ENCODE measurements around the gene TMEM164.

Gene TMEM164

GRCh38 chrX:110167952-110168451 is 165.1 kb downstream of the TMEM164 start:
- DNase-seq (ENCODE audit: low read depth): no peak

DNA sequence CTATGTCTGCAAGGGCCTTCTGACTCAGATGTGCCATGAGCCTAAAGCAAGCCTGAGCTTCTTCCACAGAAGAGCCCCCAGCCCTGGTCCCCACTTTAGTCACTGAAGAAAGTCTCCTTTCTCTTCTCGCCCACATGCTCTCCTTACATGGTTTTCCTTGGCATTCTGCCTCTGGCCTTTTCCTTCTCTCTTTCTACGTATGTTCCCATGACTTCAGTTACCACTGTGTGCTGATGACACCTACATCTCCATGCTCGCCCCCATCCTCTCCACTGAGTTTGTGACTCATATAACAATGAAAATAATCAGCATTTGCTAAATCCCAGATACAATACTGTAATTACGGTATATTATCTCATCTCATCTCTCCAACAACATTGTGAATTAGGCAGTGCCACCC is 165.7 kb downstream of the TMEM164 start:
- peak; percentile 71 for DNase-seq (ENCODE audit: low read depth)

DNA sequence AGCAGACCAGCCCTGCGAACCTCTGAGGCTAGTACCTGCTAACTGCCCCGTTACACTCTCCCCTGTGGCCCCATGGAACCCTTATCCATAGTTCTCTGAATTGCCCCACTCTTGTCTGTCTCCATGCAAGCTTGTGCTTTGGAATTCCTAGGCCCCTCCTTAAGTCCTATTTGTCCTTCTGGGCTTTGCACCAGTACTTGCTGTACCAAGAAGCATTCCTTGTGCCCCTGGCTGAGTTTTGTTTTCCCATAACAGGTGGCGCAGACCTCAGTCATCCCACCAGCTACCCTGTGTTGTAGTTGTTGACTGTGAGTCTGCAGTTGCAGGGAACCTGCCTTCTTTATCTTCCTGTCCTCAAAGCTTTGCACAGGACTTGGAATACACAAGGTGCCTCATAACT is 167.1 kb downstream of the TMEM164 start:
- no peak for DNase-seq (ENCODE audit: low read depth)

DNA sequence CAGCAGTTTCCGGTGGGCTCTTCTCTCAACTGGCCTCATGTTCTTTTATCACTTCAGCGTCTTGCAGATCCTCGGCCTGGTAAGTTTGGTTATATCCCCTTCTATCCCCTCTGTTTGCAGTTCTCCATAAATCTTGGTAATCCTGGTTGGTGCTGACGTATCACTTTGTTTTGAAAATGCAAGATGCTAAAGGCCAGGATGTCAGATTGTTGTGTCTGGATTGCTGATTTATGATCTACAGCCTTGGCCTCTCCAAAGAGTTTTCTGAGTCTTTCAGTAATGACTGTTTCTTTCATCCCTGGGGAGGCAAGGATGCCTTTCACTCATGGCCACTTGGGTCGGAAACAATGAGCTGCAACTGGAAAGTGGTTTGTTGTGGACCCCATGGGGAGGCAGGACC is 168.5 kb downstream of the TMEM164 start:
- DNase-seq (ENCODE audit: low read depth): no peak

GRCh38 chrX:110172215-110172614 is 169.3 kb downstream of the TMEM164 start:
- no peak for DNase-seq (ENCODE audit: low read depth)

DNA sequence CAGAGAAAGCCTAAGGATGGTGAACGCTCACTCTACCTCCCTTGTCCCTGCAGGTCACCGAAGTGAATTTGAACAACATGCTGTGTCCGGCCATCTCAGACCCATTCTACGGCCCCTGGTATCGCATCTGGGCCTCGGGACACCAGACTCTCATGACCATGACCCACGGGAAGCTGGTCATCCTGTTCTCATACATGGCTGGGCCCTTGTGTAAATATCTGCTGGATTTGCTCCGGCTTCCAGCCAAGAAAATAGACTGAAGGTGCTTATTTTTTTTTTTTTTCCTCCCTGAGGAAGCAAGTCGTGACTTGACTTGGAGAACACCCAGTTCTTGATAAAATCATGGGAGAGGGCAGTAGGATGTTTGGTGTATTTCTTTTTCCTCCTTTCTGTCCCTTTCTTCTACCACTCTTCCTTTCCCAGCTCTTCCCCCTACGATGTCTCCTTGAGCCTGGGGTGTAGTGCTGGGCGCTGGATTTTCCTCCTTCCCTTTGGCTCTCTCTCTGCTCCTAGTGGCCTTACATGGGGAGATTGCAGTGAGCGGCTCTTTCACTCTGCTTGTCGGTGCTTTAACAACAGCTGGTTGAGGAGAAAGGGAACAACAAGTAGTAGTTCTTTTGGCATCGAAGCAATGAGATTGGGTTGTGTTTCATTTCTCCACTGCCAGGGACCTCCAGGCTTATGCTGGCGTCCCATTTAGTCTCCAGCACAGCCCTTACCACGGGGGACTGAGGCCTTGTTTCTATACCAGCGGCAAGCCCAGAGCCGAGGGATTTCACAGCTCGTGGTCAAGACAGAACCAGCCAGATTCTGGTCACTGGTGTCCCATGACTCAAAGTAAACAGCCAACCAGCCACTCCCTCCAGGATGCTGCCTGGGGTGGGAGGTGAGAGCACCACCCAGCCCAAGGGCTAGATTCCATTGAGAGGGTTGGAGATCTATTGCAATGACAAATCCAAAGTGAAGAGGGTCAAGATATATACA is 170.6 kb downstream of the TMEM164 start:
- DNase-seq (ENCODE audit: low read depth): no peak

GRCh38 chrX:110175146-110175545 is 172.2 kb downstream of the TMEM164 start:
- no peak for DNase-seq (ENCODE audit: low read depth)

DNA sequence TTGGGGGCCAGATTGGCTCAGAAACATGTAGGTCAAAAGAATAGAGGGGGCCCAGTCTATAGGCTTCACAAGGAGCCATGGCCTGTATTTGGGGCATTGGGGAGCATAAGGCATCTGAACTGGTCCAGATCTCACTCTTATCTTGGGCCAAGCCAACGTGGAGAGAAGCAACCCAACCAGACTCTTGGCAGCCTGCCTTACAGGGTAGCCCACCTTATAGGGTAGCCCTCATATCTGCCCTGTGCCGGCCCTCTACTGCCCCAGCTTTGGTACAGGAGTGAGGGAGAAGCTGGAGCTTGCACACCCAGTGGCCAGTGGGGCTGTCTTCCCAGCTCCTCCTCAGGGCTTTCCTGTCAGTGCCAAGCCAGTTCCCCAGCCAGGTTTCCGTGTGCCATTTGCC is 172.8 kb downstream of the TMEM164 start:
- DNase-seq (ENCODE audit: low read depth): no peak

DNA sequence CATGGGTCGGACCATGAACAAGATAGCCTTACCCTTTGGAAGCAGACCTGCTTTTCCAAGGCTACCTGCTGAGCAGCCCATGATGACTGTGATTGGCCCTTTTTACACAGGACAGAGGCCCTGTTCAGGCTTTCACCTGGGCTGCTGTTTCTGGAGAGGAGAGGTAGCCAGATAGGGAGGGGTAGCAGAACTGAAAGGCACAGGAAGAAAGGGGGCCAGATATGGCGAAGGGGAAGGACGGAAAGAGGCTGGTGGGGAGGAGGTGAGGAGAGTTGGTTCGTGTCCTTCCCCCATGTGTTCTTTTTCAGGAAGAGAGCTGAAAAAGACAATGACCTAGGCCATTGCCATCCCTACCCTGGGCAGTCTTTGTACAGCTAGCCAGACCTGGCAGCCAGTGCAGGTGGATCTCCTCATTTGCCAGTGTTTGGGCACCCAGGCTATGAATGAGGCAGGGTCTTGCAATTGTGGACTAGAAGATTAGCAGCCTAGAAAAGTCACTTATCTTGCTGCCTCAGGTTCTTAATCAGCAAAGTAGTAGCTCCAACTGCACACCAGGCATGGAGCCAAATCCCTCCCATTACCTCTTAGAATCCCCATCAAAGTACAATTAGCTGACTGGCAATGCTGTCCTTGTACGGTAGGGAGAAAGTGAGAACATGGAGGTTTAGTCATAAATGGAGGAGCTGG is 175.4 kb downstream of the TMEM164 start:
- DNase-seq (ENCODE audit: low read depth): no peak

GRCh38 chrX:110180176-110180927 is 177.4 kb downstream of the TMEM164 start:
- DNase-seq (ENCODE audit: low read depth): no peak

- no peak for DNase-seq (ENCODE audit: low read depth)
These were observed 178.0 kb downstream of the TMEM164 start for GRCh38 chrX:110180928-110181310.

GRCh38 chrX:110181459-110182137 is 178.7 kb downstream of the TMEM164 start:
- no peak for DNase-seq (ENCODE audit: low read depth)

DNA sequence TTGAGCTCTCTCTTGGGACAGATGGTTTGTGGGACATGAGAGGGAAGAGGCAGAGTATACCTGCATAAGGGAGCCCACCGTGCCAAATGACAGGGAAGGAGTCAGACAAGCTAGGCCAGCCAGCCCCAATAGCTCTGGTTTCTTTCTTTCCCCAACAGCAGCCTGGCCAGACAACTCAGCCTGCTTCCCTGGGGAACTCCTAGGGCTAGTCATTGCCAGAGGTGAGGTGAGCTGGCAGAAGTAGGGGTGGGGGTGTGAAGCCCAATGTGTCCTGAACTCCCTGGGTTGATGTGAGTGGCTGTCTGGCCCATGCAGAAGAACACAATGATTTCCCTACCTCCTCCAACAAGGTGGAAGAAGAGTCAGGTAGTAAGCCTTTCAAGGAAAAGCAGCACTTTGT is 179.4 kb downstream of the TMEM164 start:
- DNase-seq (ENCODE audit: low read depth): no peak

GRCh38 chrX:110182865-110183264 is 180.0 kb downstream of the TMEM164 start:
- DNase-seq (ENCODE audit: low read depth): no peak

GRCh38 chrX:110183314-110183713 is 180.4 kb downstream of the TMEM164 start:
- no peak for DNase-seq (ENCODE audit: low read depth)

DNA sequence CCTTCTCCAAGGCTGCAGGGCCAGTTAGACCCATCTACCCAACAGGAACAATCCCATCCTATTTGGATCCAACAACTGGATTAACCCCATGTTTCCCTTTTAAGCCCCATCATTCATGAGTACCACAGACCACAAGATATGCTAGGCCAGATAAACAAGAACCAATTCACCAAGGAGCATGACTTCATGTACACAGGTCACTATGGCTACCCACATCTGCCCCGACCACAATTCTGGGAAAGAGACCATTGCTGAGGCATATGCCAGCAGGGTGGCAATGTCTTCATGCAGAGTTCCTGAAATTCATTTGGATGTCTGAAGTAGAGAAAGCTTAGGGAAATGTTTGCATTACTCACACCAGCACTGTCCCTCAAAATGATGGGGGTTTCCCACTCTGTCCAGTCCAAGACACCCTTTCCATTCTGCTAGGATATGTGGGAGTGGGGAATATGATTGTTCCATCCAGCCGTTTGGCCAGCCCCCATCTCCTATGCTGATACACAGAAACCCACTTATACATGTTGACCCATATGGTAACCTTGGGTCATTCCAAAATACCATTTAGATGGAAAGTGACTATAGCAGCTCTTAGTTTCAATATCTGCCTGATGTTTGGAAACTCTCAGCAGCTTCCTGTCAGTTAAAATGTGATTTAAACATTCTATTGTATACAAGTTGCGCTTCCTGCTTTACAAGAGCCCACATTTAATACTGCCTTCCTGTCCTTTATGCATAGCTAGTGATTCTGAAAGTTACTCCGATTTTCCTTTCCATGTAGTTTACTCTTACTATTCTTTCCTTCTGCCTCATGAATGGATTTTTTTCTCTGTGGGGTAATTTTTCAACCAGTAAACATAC is 186.0 kb downstream of the TMEM164 start:
- DNase-seq (ENCODE audit: low read depth): no peak

- no peak for DNase-seq (ENCODE audit: low read depth)
These were observed 189.6 kb downstream of the TMEM164 start for GRCh38 chrX:110192516-110192915.

DNA sequence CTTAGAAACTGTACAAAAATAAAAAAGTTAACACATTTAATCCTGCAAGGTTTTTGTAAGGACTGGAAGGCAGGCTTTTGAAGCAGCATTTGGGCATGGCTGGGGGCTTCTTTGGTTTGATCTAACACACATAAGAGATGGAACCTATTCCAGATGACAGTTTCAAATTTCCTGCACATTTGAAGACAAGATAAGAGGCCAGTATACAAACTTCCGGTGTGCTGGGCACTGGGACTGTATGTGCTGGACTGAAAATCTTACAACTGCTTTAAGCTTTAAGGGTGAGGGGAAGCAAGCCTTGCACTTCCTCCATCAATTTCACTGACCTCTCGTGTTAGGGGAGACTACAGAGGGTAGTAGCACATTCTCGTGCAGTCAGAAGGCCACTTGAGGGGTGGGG is 192.1 kb downstream of the TMEM164 start:
- no peak for DNase-seq (ENCODE audit: low read depth)

- DNase-seq (ENCODE audit: low read depth): no peak
These were observed 198.9 kb downstream of the TMEM164 start for GRCh38 chrX:110201799-110202198.

DNA sequence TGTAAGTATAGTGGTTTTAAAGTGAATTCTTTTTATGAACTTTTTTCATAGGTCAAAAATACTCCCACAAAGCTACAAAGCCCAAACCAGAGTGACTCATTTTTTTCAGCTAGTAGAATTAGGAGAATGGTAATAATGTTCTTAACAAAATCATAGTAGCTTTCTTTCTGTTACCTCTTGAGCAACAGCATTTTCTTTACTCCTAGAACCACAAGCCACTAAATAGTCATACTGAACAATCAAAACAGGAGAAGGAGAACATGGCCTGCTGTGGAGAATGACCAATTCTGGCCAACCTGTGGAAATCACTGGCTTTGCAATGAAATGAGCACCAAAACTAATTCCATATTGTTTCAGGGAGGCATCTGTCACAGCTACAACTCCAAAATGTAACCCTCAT is 202.1 kb downstream of the TMEM164 start:
- peak; percentile 27 for DNase-seq (ENCODE audit: low read depth)

DNA sequence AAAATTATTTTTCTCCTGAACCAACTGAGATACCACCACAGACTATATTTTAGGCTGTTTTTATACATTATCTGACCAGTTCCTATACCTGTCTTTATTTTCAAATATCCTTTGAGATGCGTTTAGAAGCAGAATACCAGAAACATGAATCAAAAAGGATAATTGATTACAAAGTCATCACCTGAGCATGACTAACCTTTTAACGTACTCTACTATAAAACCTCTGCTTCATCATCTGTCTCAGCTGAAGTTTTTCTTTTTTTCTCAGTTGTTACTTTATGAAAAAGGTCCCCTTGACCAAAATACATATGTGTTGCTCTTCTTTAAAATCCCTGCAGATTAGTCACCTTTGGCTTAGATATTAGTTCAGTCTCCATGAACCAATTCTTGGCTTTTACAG is 205.2 kb downstream of the TMEM164 start:
- no peak for DNase-seq (ENCODE audit: low read depth)
